Activated CD4-positive, alpha-beta T cell treated with anti-CD3 and anti-CD28 coated beads for 24 hours (primary cell): ENCODE results near the gene RNU6-7.

Experiments
- DNase-seq, 2 donors: peaks; one replicate each; pipeline ENCODE4 v3.0.0-alpha.2; 2020; ENCODE audit warnings: low read depth in 2 of 2

RNU6-7 gene

GRCh38 chr14:32205554-32205953, 3.7 kb downstream of the RNU6-7 start:
- no peak for DNase-seq

GRCh38 chr14:32205984-32206383, 4.1 kb downstream of the RNU6-7 start:
- no peak for DNase-seq

DNA sequence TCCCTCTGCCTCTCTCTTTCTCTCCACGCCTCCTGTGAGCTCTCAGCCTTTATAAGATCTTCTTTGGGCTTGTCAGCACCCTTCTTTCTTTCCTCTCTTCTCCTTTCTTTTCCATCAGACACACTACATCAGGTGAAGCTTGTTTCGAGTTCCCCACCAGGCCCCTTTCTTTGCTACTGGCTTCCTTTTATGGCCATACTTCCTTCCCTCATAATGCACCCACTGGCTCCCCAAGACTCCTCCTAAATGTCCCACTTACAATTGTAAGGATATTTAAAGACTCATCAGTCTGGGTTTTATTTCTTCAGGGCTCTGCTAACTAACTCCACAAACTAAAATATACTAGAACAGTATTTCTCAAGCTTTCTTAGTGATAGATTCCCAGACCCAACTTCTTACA, 4.7 kb downstream of the RNU6-7 start:
- no peak for DNase-seq

GRCh38 chr14:32208490-32208889, 6.6 kb downstream of the RNU6-7 start:
- DNase-seq: no peak

- DNase-seq: no peak
Observed at GRCh38 chr14:32209471-32209870, 7.6 kb downstream of the RNU6-7 start.

DNA sequence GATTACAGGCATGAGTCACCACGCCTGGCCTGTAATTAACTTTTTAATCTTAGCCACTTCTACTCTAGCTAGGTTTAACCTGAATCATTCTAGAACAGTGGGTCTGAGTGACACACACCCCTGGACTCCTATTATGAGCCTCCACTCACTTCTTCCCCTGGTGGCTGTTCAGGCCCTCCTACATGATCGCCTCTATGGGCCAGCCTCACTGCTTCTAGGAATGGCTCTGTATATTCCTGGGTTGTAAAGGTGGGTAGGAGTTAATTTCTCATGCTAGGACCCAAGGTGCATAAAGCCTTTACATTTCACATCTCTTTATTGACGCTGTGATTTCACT, 9.2 kb downstream of the RNU6-7 start:
- DNase-seq: no peak

DNA sequence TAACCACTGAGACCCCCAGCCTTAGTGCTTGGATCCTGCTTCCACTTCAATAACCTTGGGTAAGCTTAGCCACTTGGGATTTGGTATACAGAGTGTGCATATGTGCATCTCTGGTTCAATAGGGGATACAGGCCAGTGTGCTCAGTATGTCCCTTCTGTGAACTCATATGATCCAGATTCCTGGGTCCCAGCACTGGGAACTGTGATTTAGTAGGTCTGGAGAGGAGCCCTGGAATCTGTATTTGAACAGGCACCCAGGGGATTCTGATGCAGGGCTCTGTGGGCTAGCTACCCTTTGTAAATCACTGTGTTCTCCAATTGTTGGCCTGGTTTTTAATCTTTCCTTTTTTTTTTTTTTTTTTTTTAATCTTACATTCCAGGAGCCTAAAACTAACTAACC, 11.0 kb downstream of the RNU6-7 start:
- DNase-seq: no peak

DNA sequence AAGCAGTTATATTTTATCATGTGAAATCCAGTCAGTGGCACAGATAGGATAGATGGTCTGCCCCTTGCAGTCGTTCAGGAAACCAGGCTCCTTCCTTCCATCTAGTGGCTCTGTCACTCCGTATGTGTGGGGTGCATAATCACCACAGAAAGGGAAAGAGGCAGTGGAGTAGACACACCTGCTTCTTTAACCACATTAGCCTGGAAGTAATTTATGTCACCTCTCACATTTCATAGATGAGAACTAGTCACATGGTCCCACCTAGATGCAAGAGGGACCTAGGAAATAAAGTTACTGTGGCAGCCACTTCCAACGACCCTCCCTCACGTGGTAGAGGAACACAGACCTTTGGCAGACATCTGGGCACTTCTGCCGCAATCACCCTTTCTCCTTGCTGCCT, 15.5 kb downstream of the RNU6-7 start:
- no peak for DNase-seq

GRCh38 chr14:32224737-32225377, 23.0 kb downstream of the RNU6-7 start:
- DNase-seq: no peak

DNA sequence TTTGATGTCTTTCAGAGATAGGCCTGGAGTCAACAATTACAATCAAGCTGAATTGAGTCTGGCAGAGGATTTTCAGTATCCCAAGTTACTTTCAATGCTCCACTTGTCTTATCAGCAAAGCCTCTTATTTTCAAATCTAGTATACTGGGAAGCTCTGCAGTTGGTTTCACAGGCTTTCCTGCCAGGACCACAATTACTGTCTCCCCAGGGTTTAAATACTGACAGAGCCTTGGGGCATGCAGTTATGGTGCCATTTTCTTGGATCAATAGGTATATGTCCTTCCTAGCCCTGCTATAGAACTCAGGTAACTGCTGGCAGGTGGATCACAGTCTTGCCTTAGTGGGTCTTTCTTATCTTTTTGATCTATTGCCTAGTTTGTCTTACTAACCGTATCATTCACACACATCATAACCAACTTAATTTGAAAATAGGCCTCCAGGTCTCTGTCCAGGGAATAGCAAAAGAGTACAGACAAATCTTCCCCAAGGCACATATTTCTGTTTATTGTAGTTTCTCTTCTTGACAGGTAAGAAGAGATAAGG, 23.6 kb downstream of the RNU6-7 start:
- DNase-seq: no peak

GRCh38 chr14:32226056-32226455, 24.2 kb downstream of the RNU6-7 start:
- no peak for DNase-seq

DNA sequence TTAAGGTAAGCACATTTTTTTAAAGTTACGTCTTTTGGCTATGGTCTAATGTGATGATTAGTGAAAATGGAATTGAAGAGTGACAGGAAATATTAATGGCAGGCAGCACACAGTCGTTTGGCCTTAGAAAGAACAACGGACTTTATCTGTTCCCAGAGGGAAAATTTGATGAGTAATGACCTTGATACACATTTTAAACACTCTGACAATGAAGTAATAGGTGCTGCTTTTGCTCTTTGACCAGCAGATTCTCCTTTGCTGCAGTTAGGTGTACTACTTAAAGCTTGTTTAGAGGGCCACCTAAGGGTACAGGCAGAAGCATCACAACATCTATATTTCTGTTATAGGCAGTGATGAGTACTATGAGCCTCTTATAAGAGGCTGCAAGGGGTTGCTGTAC, 28.3 kb downstream of the RNU6-7 start:
- no peak for DNase-seq

GRCh38 chr14:32230695-32231280, 28.9 kb downstream of the RNU6-7 start:
- no peak for DNase-seq

DNA sequence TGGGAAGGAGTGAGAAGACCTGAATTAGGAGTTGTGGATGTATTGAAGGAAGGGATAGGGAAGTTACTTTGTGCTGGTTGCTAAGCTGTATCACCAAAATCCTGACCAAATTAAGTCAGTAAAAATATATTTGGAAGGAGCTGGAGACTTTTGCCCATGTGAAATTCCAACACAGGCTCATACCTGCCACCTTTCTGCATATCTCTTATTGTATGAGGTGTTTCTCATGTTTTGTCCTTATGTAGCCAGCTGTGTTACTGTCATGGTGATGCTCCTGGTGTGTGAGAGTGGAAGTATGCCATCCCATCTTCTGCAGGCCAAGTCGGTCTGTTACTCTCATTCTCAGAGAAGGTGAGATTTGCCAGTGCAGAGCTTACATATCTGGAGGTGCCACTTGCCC, 30.6 kb downstream of the RNU6-7 start:
- no peak for DNase-seq

DNA sequence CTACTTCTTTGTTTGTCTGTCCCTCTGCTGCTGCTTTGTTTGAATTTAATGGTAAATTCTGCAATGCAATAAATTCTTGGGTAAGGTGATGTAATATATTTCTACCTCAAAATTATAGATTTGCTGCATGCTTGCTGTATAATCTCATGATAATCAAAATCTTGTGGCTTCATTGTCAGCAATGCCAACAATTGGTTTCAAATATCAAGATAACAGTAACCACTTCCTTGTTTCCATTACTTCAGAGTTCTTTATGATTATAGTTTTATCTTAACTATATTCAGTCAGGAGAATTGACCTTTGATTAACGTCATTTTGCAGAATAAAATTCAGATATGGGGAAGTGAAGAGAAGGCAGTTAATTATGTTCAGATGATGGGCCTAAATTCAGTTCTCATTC, 31.4 kb downstream of the RNU6-7 start:
- DNase-seq: no peak

- DNase-seq: no peak
Observed at GRCh38 chr14:32244404-32244803, 42.6 kb downstream of the RNU6-7 start.

GRCh38 chr14:32246751-32247150, 44.9 kb downstream of the RNU6-7 start:
- DNase-seq: no peak

GRCh38 chr14:32249371-32249770, 47.5 kb downstream of the RNU6-7 start:
- no peak for DNase-seq

DNA sequence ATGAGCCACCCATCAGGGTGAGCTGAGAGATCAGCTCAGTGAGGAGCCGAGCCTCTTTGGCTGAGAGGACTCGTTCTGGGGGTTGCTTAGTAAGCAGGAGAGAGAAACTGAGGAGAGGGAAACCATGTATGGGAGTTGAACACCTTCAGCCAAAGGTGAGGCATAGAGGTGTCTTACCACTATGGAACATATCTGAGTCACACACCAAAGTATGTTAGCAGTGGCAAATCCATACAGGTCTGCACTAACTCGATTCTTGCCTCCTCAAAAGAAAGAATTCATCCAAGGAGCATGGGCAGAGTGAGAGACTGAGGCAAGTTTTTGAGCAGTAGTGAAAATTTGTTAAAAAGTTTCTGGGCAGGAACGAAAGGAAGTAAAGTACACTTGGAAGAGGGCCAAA, 47.9 kb downstream of the RNU6-7 start:
- DNase-seq: no peak

DNA sequence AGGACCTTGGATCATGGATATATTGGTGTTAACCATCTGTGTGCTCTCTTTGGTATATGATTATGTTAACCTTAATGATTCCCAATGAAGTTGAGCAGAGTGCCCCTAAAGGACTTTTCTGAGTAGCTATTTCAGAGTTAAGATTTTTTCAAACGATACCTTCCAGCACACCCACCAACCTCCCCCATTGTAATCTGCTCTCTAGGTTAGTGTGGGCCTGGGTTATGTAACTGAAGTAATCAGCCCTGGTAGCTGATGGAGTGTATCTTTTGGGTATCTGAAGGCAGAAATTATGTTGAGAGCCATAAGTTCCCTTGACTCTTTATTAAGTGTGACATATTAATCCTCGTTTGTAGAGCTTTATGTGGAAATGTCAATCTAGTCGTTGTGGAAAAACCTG, 48.8 kb downstream of the RNU6-7 start:
- DNase-seq: no peak

GRCh38 chr14:32251530-32251929, 49.7 kb downstream of the RNU6-7 start:
- no peak for DNase-seq
